Ovary (tissue), 3 donors: Measurements from ENCODE around the gene NKAPD1.

Experiments used
- CTCF ChIP-seq, 3 donors: fragments of 450-650 bp in 2 of 3; fragments of 200-600 bp in 1 of 3; IDR thresholded peaks; one replicate each; pipeline versions ENCODE4 v1.5.1 to v1.8.0; 2016 to 2022; ENCODE audit warnings: antibody characterized with exemption in 3 of 3, mild to moderate bottlenecking in 1 of 3
- POLR2A ChIP-seq: fragments of 450-650 bp; IDR thresholded peaks from one replicate; pipeline ENCODE4 v1.6.1; 2017; ENCODE audit warnings: antibody characterized with exemption, mild to moderate bottlenecking, moderate library complexity
- donor health status: DM: no; HTN: no; CAD: no.

GRCh38 chr11:112033902-112034301 is 40.2 kb upstream of the NKAPD1 start:
- TF ChIP-seq CTCF (IDR thresholded peaks at IDR 0.05) (no peak), POLR2A (no peak)
